ENCODE data around the gene RBMS2. TPM values are rescaled to one million over a fixed set of nuclear protein-coding genes. Genes with fewer than 3 reads are reported as not detected.

RBMS2 gene
- polyA plus RNA-seq, 1 donor (not counting 4 experiments of a cell fraction or from before 2014, with no cell fraction given): 64.5 TPM

- Histone ChIP-seq H3K9me1 (ENCODE audit: control insufficient read depth, extremely low read depth, insufficient read depth, low read length) (no peaks in the 10 kb centered on the region), H3K9me3 (ENCODE audit: control insufficient read depth, low read depth, low read length) (no peaks in the 10 kb centered on the region), H3K4me3 (ENCODE audit: control insufficient read depth in 2 of 3, extremely low read depth in 1 of 3, insufficient read depth in 2 of 3, low read depth in 1 of 3, low read length in 3 of 3) (no peak overlapping the region), H3K4me2 (ENCODE audit: control insufficient read depth, extremely low read depth, insufficient read depth, low read depth, low read length) (no peak overlapping the region), H3K9ac (ENCODE audit: control insufficient read depth, extremely low read depth, insufficient read depth, low read length) (no peak overlapping the region), H3K36me3 (ENCODE audit: control insufficient read depth in 2 of 2, extremely low read depth in 1 of 2, insufficient read depth in 2 of 2, low read length in 2 of 2) (peaks cover 34 to 40% of the 10 kb centered on the region in 2 experiments), H3K27ac (ENCODE audit: control insufficient read depth, insufficient read depth, low read length) (no peak overlapping the region), H3K27me3 (ENCODE audit: control insufficient read depth, extremely low read depth, insufficient read depth, low read length) (no peaks in the 10 kb centered on the region), H3K4me1 (ENCODE audit: control insufficient read depth, extremely low read depth, insufficient read depth, low read length) (peaks cover 8% of the 10 kb centered on the region), H4K20me1 (ENCODE audit: control insufficient read depth, extremely low read depth, insufficient read depth, low read length) (no peaks in the 10 kb centered on the region), H3K79me2 (ENCODE audit: control insufficient read depth, insufficient read depth, low read length) (no peaks in the 10 kb centered on the region), H2AFZ (ENCODE audit: control insufficient read depth, low read length) (no peak overlapping the region)
- dilution Hi-C loops (cut with MboI; ENCODE audit: extremely low pct_ligation_motif_present, low sequenced_read_pairs): no loop called here
- no peak for DNase-seq (ENCODE audit: low read depth, low spot score)
- TF ChIP-seq EZH2 (IDR thresholded peaks at IDR 0.05; ENCODE audit: low read length): no peak
- peak; percentile 59 to 68 (median 64) for TF ChIP-seq CTCF (optimal IDR thresholded peaks at IDR 0.05 in 1 of 3, IDR thresholded peaks at IDR 0.05 in 1 of 3, conservative IDR thresholded peaks at IDR 0.05 in 1 of 3; ENCODE audit: extremely low read depth in 1 of 3, insufficient read depth in 2 of 3, low read length in 3 of 3)
- FAIRE-seq: no peak
Observed at GRCh38 chr12:56590237-56590830, 68.7 kb downstream of the RBMS2 start.

GRCh38 chr12:56591126-56591525, 69.5 kb downstream of the RBMS2 start:
- no peak for TF ChIP-seq CTCF (optimal IDR thresholded peaks at IDR 0.05 in 1 of 3, IDR thresholded peaks at IDR 0.05 in 1 of 3, conservative IDR thresholded peaks at IDR 0.05 in 1 of 3; ENCODE audit: extremely low read depth in 1 of 3, insufficient read depth in 2 of 3, low read length in 3 of 3)
- no peak for TF ChIP-seq EZH2 (IDR thresholded peaks at IDR 0.05; ENCODE audit: low read length)
- DNase-seq (ENCODE audit: low read depth, low spot score): no peak
- Histone ChIP-seq H4K20me1 (ENCODE audit: control insufficient read depth, extremely low read depth, insufficient read depth, low read length) (no peaks in the 10 kb centered on the region), H3K9me3 (ENCODE audit: control insufficient read depth, low read depth, low read length) (no peaks in the 10 kb centered on the region), H3K36me3 (ENCODE audit: control insufficient read depth in 2 of 2, extremely low read depth in 1 of 2, insufficient read depth in 2 of 2, low read length in 2 of 2) (peaks cover 34 to 44% of the 10 kb centered on the region in 2 experiments), H3K27ac (ENCODE audit: control insufficient read depth, insufficient read depth, low read length) (no peak overlapping the region), H3K4me2 (ENCODE audit: control insufficient read depth, extremely low read depth, insufficient read depth, low read depth, low read length) (no peak overlapping the region), H3K27me3 (ENCODE audit: control insufficient read depth, extremely low read depth, insufficient read depth, low read length) (no peaks in the 10 kb centered on the region), H3K79me2 (ENCODE audit: control insufficient read depth, insufficient read depth, low read length) (no peaks in the 10 kb centered on the region), H3K4me1 (ENCODE audit: control insufficient read depth, extremely low read depth, insufficient read depth, low read length) (peaks cover 8% of the 10 kb centered on the region), H3K9ac (ENCODE audit: control insufficient read depth, extremely low read depth, insufficient read depth, low read length) (no peak overlapping the region), H3K4me3 (ENCODE audit: control insufficient read depth in 2 of 3, extremely low read depth in 1 of 3, insufficient read depth in 2 of 3, low read depth in 1 of 3, low read length in 3 of 3) (no peak overlapping the region), H2AFZ (ENCODE audit: control insufficient read depth, low read length) (no peak overlapping the region), H3K9me1 (ENCODE audit: control insufficient read depth, extremely low read depth, insufficient read depth, low read length) (no peaks in the 10 kb centered on the region)
- dilution Hi-C loops (cut with MboI; ENCODE audit: extremely low pct_ligation_motif_present, low sequenced_read_pairs): no loop called here
- FAIRE-seq: no peak
